NOMO-1 treated with dmso at 0.1 percent for 144 hours (cell line): Measurements from ENCODE around the gene AUTS2.
"Not testable (repeated sequence)": the region's sequence is repeated elsewhere in the genome, so short reads cannot be mapped to it uniquely, and the experiment has no call there.

ENCODE experiments used
- DNase-seq: peaks from one replicate; lab custom pipeline; 2025; ENCODE audit not compliant: unreplicated experiment; lab: John Stamatoyannopoulos, UW

Gene AUTS2

GRCh38 chr7:70808876-70809275 lies 1210.6 kb downstream of the AUTS2 start:
- DNase-seq, result no peak

DNA sequence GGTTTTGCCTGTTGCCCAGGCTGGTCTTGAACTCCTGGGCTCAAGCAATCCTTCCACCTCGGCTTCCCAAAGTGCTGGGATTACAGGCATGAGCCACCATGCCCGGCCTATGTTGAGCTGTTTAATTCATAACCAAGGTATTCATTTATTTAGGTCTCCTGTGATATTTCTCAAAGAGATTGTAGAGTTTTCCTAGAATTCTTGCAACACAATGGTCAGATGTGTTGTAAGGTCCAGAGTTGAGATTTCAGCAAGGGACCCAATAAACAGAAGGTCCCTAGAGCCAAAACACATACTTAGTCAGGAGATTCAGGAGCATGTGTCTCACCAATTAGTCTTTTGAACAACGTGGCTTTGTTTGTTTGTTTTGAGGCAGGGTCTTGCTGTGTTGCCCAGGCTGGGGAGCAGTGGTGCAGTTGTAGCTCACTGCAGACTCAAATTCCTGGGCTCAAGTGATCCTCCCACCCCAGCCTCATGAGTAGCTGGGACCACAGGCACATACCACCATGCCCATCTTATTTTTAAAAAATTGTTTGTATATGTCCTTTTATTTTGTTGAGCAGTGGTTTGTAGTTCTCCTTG lies 1212.4 kb downstream of the AUTS2 start:
- no peak for DNase-seq

DNA sequence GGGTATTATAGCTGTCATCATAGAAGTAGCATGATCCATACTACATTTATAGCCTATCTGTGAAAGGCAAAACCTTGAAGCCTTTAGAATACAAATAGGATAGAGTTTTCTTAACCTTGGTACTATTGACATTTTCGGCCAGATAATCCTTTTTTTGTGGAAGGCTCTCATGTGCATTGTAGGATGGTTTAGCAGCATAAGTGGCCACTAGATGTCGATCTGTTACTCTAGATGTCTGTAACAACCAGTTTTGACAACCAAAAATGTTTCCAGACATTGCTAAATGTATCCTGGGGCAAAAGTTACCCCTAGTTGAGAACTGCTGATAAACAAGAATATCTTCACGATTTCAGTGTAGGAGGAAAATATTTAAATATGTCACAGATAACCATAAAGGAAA lies 1214.2 kb downstream of the AUTS2 start:
- DNase-seq, result no peak

GRCh38 chr7:70822490-70822889 lies 1224.2 kb downstream of the AUTS2 start:
- DNase-seq, result not testable (repeated sequence)

- DNase-seq, result peak; percentile 19
These were observed 1231.2 kb downstream of the AUTS2 start for GRCh38 chr7:70829221-70830059.

DNA sequence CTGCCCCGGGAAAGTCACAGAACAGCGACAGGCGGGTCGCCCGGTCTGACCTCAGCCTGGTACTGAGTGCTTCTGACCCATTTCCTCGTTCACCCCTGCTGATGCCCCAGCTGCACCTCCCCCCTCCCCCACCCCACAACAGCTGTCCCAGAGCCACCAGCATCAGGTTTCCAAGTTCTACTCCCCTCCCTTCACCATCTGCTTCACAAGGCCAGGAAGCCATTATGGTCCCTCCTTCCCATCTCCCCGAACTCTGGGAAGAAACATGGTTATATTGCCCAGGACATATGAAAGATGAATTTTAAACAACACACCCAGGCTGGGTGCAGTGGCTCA lies 1231.8 kb downstream of the AUTS2 start:
- DNase-seq, result no peak

- no peak for DNase-seq
These were observed 1232.2 kb downstream of the AUTS2 start for GRCh38 chr7:70830426-70830825.

- no peak for DNase-seq
These were observed 1235.5 kb downstream of the AUTS2 start for GRCh38 chr7:70833726-70834125.

DNA sequence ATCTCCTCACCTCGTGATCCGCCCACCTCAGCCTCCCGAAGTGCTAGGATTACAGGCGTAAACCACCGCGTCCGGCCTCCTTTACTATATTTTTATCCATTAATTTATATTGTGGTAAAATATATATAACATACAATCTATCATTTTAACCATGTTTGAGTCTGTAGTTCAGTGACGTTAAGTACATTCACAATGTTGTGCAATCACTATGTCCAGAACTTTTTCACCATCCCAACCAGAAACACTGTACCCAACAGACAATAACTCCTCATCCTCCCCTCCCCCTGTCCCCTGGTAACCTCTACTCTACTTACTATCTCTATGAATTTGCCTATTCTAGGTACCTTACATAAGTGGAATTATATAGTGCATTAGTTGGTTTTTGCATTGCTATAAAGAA lies 1236.1 kb downstream of the AUTS2 start:
- DNase-seq, result no peak

DNA sequence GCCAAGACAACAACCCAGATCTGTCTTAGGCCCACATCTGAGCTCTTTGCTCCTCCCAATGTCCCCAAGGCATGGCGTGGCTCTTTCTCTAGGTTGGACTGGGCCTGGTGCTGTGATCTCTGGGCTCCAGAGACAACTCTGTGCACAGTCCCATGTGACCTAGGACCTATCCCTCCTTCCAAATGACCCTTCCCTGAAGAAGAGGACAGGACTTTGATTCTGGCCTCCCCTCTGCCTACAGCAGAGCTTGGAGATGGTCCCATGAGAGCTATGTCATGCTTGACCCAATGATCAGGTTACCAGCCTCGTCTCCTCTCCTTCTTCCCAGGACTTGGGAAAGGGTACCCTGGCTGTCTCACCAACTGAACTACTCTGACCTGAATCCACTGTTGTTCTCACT lies 1237.4 kb downstream of the AUTS2 start:
- no peak for DNase-seq

DNA sequence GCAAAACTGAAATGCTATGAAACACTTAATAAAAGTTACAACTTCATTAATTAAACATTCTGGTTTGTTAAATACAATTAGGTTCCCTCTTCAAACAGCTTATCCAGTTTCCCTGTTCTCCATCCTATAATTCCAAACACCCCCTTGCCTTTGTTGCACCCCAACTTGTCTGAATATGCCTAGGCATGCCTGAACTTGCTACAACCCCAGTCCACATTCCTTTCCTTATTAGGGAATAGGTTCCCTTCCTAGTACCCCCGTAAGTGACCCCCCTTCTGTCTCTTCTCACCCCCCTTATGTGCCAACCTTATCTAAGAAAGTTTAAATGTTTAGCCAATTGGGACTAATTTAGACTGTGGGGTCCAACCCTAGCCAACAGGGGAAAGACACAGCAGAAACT lies 1238.0 kb downstream of the AUTS2 start:
- no peak for DNase-seq

DNA sequence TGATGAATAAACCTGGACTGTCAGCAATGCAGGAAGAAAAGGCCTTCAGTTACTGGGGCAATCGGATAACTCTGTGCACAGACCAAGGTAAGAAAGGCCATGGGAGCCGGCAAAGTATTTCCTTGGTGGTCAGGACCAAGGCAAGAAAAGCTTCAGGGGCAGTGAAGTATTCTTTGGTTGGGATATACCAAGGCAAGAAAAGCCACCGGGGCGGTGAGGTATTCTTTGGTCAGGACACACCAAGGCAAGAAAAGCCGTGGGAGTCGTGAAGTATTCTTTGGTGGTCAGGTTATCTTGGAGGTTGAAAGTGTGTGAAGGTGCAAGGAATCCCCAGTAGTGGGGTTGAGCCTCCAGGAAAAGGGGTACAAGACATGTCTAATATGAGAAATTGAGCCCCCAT lies 1238.7 kb downstream of the AUTS2 start:
- no peak for DNase-seq

- no peak for DNase-seq
These were observed 1239.3 kb downstream of the AUTS2 start for GRCh38 chr7:70837589-70837988.

DNA sequence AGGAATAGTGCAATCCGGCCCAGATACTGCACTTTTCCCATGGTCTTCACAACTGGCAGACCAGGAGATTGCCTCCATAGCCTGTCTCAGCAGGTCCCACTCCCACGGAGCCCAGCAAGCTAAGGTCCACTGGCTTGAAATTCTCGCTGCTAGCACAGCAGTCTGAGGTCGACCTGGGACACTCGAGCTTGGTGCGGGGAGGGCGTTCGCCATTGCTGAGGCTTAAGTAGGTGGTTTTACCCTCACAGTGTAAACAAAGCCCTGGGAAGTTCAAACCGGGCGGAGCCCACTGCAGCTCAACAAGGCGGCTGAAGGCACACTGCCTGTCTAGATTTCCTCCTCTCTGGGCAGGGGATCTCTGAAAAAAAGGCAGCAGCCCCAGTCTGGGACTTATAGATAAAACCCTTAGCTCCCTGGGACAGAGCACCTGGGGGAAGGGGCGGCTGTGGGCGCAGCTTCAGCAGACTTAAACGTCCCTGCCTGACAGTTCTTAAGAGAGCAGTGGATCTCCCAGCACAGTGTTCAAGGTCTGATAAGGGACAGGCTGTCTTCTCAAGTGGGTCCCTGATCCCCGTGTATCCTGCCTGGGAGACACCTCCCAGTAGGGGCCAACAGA lies 1240.1 kb downstream of the AUTS2 start:
- DNase-seq, result no peak
